ENCODE results near the gene POP4. TPM values are rescaled to one million over a fixed set of nuclear protein-coding genes. Genes with fewer than 3 reads are reported as not detected.

POP4 gene
- total RNA-seq, 1 donor from 2014 or later = 48.4 TPM

GRCh38 chr19:29665215-29665825, 59.2 kb downstream of the POP4 start, which contains the start of gene PLEKHF1:
TSS of gene PLEKHF1 (plus strand) at chr19:29665461. CDS start at chr19:29673840, 8,379 bp downstream.
- H3K9me3 Mint-ChIP-seq = no peaks in the 10 kb centered on the region
- H3K27me3 Mint-ChIP-seq = no peaks in the 10 kb centered on the region
- H3K4me3 Mint-ChIP-seq = peak within 1 kb of the TSS; percentile 87
- peaks cover 3% of the 10 kb centered on the region for H3K36me3 Mint-ChIP-seq
- peak; percentile 90 for DNase-seq (ENCODE audit: extremely low spot score, unreplicated experiment)
- TF ChIP-seq CTCF (conservative IDR thresholded peaks at IDR 0.05) = no peak
- H3K27ac Mint-ChIP-seq = peak within 1 kb of the TSS; percentile 86
- H3K4me1 Mint-ChIP-seq (ENCODE audit: unreplicated experiment) = peaks cover 23% of the 10 kb centered on the region

- no peaks in the 10 kb centered on the region for H3K27me3 Mint-ChIP-seq
- DNase-seq (ENCODE audit: extremely low spot score, unreplicated experiment) = no peak
- peaks cover 4% of the 10 kb centered on the region for H3K36me3 Mint-ChIP-seq
- H3K4me1 Mint-ChIP-seq (ENCODE audit: unreplicated experiment) = peaks cover 24% of the 10 kb centered on the region
- peak overlapping the region; percentile 86 for H3K4me3 Mint-ChIP-seq
- H3K27ac Mint-ChIP-seq = peak overlapping the region; percentile 53
- TF ChIP-seq CTCF (conservative IDR thresholded peaks at IDR 0.05) = no peak
- no peaks in the 10 kb centered on the region for H3K9me3 Mint-ChIP-seq
Observed at GRCh38 chr19:29665826-29666577, 59.9 kb downstream of the POP4 start.

Other genes starting within 250 kb of the POP4 start
- gene VSTM2B, start 80.3 kb upstream of the POP4 start, total RNA-seq (ENCODE audit: low replicate concordance) = 0.68 TPM in 1 of 2 replicates, not detected in the other
- 6.3 and 16.9 TPM in 2 replicates for gene PLEKHF1, start 59.2 kb downstream of the POP4 start, total RNA-seq (ENCODE audit: low replicate concordance)
- 18.0 and 23.9 TPM in 2 replicates for gene C19orf12, start 109.0 kb downstream of the POP4 start, total RNA-seq (ENCODE audit: low replicate concordance)
- gene CCNE1, start 205.7 kb downstream of the POP4 start, total RNA-seq (ENCODE audit: low replicate concordance) = 12.0 and 13.5 TPM in 2 replicates

Measured in type B pancreatic cell (in vitro differentiated cells).